ENCODE results near the gene MMP24OS. TPM values are rescaled to one million over a fixed set of nuclear protein-coding genes. Genes with fewer than 3 reads are reported as not detected.

Gene MMP24OS
- total and polyA plus RNA-seq, 2 of the 4 experiments (the other 2 are of a cell fraction) = 5.9 to 64.9 TPM

DNA sequence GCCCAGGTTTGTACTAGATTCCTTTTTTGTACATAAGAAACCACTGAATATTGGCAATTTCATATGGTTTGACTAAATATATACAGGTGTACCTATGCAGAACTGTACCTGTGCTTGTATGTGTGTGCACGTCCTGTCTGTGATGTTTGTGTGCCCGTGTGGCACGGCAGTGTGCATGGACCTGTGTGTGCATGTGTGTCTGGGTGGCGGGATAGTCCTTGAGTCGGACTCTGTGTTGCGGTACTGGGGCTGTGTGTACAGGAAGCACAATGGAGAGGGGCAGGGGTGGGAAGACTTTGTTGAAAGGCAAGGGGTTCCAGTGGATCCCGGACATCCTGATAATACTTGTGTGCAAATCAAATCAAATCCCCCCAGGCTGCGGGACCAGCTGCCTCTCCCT is 17.8 kb upstream of the MMP24OS start:
- no peak for ATAC-seq (ENCODE audit: low read depth)
- Histone ChIP-seq H2BK120ac (ENCODE audit: low read depth, low read length) (no peak overlapping the region), H3K14ac (replicated peaks; ENCODE audit: low read depth, low read length) (no peak overlapping the region), H3K4me2 (ENCODE audit: low read depth, low read length) (no peak overlapping the region), H3K23ac (ENCODE audit: low read depth, low read length) (no peak overlapping the region), H3K18ac (ENCODE audit: low read depth, low read length) (no peak overlapping the region), H2BK20ac (ENCODE audit: low read depth, low read length) (no peak overlapping the region), H3K4ac (ENCODE audit: low read depth, low read length) (no peak overlapping the region), H4K20me1 (ENCODE audit: insufficient read depth, low read length) (no peaks in the 10 kb centered on the region), H3K9me1 (ENCODE audit: insufficient read depth, low read length) (0 out of 2 replicates have a peak, but pooled peaks cover 5% of the 10 kb centered on the region), H3K79me1 (ENCODE audit: low read depth in 1 of 2, low read length in 2 of 2) (no peaks in the 10 kb centered on the region), H4K91ac (ENCODE audit: insufficient read depth, low read depth, low read length) (no peak overlapping the region), H3K9ac (ENCODE audit: low read depth, low read length) (no peak overlapping the region), H3K56ac (ENCODE audit: extremely low read depth, insufficient read depth, low read length) (no peak overlapping the region), H2BK5ac (ENCODE audit: low read depth, low read length, poor library complexity, severe bottlenecking) (no peak overlapping the region), H3K4me1 (ENCODE audit: control insufficient read depth, insufficient read depth, low read length) (peaks cover 1% of the 10 kb centered on the region; the same call in 1 of the 2 replicates), H3K4me3 (ENCODE audit: insufficient read depth, low read depth, low read length) (no peak overlapping the region), H3K27me3 (ENCODE audit: control insufficient read depth, insufficient read depth, low read length) (peaks cover 2% of the 10 kb centered on the region), H2BK15ac (ENCODE audit: low read depth, low read length) (no peak overlapping the region), H3K27ac (ENCODE audit: insufficient read depth, low read length) (no peak overlapping the region), H3K36me3 (ENCODE audit: control insufficient read depth, insufficient read depth, low read length) (no peaks in the 10 kb centered on the region), H2AK5ac (ENCODE audit: low read depth, low read length) (no peak overlapping the region), H2AFZ (replicated peaks; ENCODE audit: low read length, poor library complexity) (no peak overlapping the region), H3K9me3 (ENCODE audit: control insufficient read depth, insufficient read depth, low read length) (no peaks in the 10 kb centered on the region), H2AK9ac (replicated peaks; ENCODE audit: low read depth, low read length, poor library complexity) (no peak overlapping the region), H4K8ac (ENCODE audit: low read depth in 2 of 2, low read length in 2 of 2) (no peak overlapping the region), H4K5ac (ENCODE audit: low read depth, low read length) (no peak overlapping the region)
- no TSS peak for BruUV-seq (replicated peaks)
- ChIA-PET POLR2A (ENCODE audit: unreplicated experiment) (no interaction called here), CTCF (no interaction called here)
- WGBS, 2 experiments (ENCODE audit: extremely low coverage in 2 of 2, insufficient read length in 1 of 2) = 100% methylated on average over 2 of the region's 8 CpGs; no CpG with 5 or more reads in 1 of the 2 experiments
- intact Hi-C loops (cut with micrococcal nuclease) (no loop called here), dilution Hi-C loops (cut with HindIII; ENCODE audit: low sequenced_read_pairs, unreplicated experiment) (no loop called here), in situ Hi-C loops (cut with MboI; ENCODE audit: low sequenced_read_pairs) (no loop called here)
- no peak for DNase-seq
- no peak for TF ChIP-seq SMC3 (IDR thresholded peaks at IDR 0.05; ENCODE audit: low read depth, low read length)
- TF ChIP-seq NFE2L2 (IDR thresholded peaks at IDR 0.05; ENCODE audit: low read depth, low read length) = no peak
- TF ChIP-seq, protein P1, sequence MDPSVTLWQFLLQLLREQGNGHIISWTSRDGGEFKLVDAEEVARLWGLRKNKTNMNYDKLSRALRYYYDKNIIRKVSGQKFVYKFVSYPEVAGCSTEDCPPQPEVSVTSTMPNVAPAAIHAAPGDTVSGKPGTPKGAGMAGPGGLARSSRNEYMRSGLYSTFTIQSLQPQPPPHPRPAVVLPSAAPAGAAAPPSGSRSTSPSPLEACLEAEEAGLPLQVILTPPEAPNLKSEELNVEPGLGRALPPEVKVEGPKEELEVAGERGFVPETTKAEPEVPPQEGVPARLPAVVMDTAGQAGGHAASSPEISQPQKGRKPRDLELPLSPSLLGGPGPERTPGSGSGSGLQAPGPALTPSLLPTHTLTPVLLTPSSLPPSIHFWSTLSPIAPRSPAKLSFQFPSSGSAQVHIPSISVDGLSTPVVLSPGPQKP (IDR thresholded peaks at IDR 0.05; ENCODE audit: borderline replicate concordance, low read depth, low read length) = no peak
- TF ChIP-seq CHD1 (IDR thresholded peaks at IDR 0.05; ENCODE audit: low read depth, low read length) = no peak
- TF ChIP-seq BHLHE40 (IDR thresholded peaks at IDR 0.05; ENCODE audit: low read depth, low read length) = no peak
- no peak for TF ChIP-seq MAFK (IDR thresholded peaks at IDR 0.05; ENCODE audit: low read depth, low read length)
- no peak for TF ChIP-seq MAZ (IDR thresholded peaks at IDR 0.05; ENCODE audit: borderline replicate concordance, low read depth, low read length)
- no peak for TF ChIP-seq RFX5 (IDR thresholded peaks at IDR 0.05; ENCODE audit: low read depth, low read length)
- TF ChIP-seq CEBPB (IDR thresholded peaks at IDR 0.05; ENCODE audit: low read depth, low read length) = no peak
- TF ChIP-seq FOS (IDR thresholded peaks at IDR 0.05; ENCODE audit: low read depth, low read length) = no peak
- TF ChIP-seq RCOR1 (IDR thresholded peaks at IDR 0.05; ENCODE audit: insufficient replicate concordance, low read length) = no peak
- TF ChIP-seq, protein P2, sequence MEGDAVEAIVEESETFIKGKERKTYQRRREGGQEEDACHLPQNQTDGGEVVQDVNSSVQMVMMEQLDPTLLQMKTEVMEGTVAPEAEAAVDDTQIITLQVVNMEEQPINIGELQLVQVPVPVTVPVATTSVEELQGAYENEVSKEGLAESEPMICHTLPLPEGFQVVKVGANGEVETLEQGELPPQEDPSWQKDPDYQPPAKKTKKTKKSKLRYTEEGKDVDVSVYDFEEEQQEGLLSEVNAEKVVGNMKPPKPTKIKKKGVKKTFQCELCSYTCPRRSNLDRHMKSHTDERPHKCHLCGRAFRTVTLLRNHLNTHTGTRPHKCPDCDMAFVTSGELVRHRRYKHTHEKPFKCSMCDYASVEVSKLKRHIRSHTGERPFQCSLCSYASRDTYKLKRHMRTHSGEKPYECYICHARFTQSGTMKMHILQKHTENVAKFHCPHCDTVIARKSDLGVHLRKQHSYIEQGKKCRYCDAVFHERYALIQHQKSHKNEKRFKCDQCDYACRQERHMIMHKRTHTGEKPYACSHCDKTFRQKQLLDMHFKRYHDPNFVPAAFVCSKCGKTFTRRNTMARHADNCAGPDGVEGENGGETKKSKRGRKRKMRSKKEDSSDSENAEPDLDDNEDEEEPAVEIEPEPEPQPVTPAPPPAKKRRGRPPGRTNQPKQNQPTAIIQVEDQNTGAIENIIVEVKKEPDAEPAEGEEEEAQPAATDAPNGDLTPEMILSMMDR (conservative IDR thresholded peaks at IDR 0.05; ENCODE audit: low read depth, low read length) = no peak
- TF ChIP-seq, protein P3, sequence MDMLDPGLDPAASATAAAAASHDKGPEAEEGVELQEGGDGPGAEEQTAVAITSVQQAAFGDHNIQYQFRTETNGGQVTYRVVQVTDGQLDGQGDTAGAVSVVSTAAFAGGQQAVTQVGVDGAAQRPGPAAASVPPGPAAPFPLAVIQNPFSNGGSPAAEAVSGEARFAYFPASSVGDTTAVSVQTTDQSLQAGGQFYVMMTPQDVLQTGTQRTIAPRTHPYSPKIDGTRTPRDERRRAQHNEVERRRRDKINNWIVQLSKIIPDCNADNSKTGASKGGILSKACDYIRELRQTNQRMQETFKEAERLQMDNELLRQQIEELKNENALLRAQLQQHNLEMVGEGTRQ (IDR thresholded peaks at IDR 0.05; ENCODE audit: low read depth, low read length) = no peak
- no peak for TF ChIP-seq POLR2A (IDR thresholded peaks at IDR 0.05; ENCODE audit: low read depth, low read length)
- no peak for TF ChIP-seq MXI1 (IDR thresholded peaks at IDR 0.05; ENCODE audit: borderline replicate concordance, low read depth, low read length)
- TF ChIP-seq RAD21 (IDR thresholded peaks at IDR 0.05; ENCODE audit: low read length) = no peak
